IPS-20b (cell line): ENCODE results near the gene CLIC3.
"Not testable (repeated sequence)": the region's sequence is repeated elsewhere in the genome, so short reads cannot be mapped to it uniquely, and the experiment has no call there.

Experiments
- H3K27ac ChIP-seq: one replicate; pipeline ENCODE4 v1.5.1; 2013; ENCODE audit warnings: low read length
- H3K27me3 ChIP-seq: 2 replicates; pipeline ENCODE4 v1.6.1; 2013; ENCODE audit warnings: mild to moderate bottlenecking, low read length, inconsistent platforms; ENCODE audit not compliant: insufficient read depth
- H3K36me3 ChIP-seq: 2 replicates; pipeline ENCODE4 v1.6.1; 2013; ENCODE audit warnings: low read depth, mild to moderate bottlenecking, inconsistent platforms, low read length, moderate library complexity; ENCODE audit not compliant: insufficient read depth
- H3K4me1 ChIP-seq: 2 replicates; pipeline ENCODE4 v1.6.1; 2013; ENCODE audit warnings: mild to moderate bottlenecking, control low read depth, inconsistent platforms, low read length, moderate library complexity; ENCODE audit not compliant: insufficient read depth
- H3K4me3 ChIP-seq: 2 replicates; pipeline ENCODE4 v1.5.1; 2013; ENCODE audit warnings: mild to moderate bottlenecking, low read length, inconsistent platforms
- H3K9ac ChIP-seq: 2 replicates; pipeline ENCODE4 v1.6.1; 2013; ENCODE audit warnings: low read depth, mild to moderate bottlenecking, inconsistent platforms, low read length, moderate library complexity
- H3K9me3 ChIP-seq: 2 replicates; pipeline ENCODE4 v1.6.1; 2013; ENCODE audit warnings: mild to moderate bottlenecking, low read depth, low read length, inconsistent platforms; ENCODE audit not compliant: insufficient read depth

CLIC3 gene

GRCh38 chr9:137037035-137037434 lies 40.7 kb upstream of the CLIC3 start:
- no peak overlapping the region for H3K27ac ChIP-seq
- no peaks in the 10 kb centered on the region for H3K4me1 ChIP-seq
- H3K27me3 ChIP-seq, result peaks cover 8% of the 10 kb centered on the region; the same call in 1 of the 2 replicates
- no peaks in the 10 kb centered on the region for H3K9me3 ChIP-seq
- H3K4me3 ChIP-seq, result no peak overlapping the region
- H3K9ac ChIP-seq, result no peak overlapping the region
- no peaks in the 10 kb centered on the region for H3K36me3 ChIP-seq

- Histone ChIP-seq H3K9ac (no peak overlapping the region), H3K9me3 (no peaks in the 10 kb centered on the region), H3K27ac (no peak overlapping the region), H3K27me3 (peaks cover 8% of the 10 kb centered on the region; the same call in 1 of the 2 replicates), H3K36me3 (no peaks in the 10 kb centered on the region), H3K4me3 (no peak overlapping the region), H3K4me1 (no peaks in the 10 kb centered on the region)
These were observed 39.6 kb upstream of the CLIC3 start for GRCh38 chr9:137035937-137036336.

GRCh38 chr9:137035507-137035834 lies 39.1 kb upstream of the CLIC3 start:
- Histone ChIP-seq H3K27ac (no peak overlapping the region), H3K4me3 (no peak overlapping the region), H3K4me1 (no peaks in the 10 kb centered on the region), H3K27me3 (peaks cover 8% of the 10 kb centered on the region; the same call in 1 of the 2 replicates), H3K36me3 (no peaks in the 10 kb centered on the region), H3K9ac (no peak overlapping the region), H3K9me3 (no peaks in the 10 kb centered on the region)

- Histone ChIP-seq H3K4me3 (no peak overlapping the region), H3K9ac (no peak overlapping the region), H3K9me3 (no peaks in the 10 kb centered on the region), H3K4me1 (no peaks in the 10 kb centered on the region), H3K27ac (no peak overlapping the region), H3K36me3 (no peaks in the 10 kb centered on the region), H3K27me3 (peaks cover 8% of the 10 kb centered on the region; the same call in 1 of the 2 replicates)
These were observed 38.5 kb upstream of the CLIC3 start for GRCh38 chr9:137034709-137035506.

GRCh38 chr9:137034039-137034708 lies 37.8 kb upstream of the CLIC3 start:
- Histone ChIP-seq H3K27me3 (peaks cover 10% of the 10 kb centered on the region), H3K9me3 (no peaks in the 10 kb centered on the region), H3K4me1 (no peaks in the 10 kb centered on the region), H3K4me3 (no peak overlapping the region), H3K9ac (no peak overlapping the region), H3K36me3 (no peaks in the 10 kb centered on the region), H3K27ac (no peak overlapping the region)

GRCh38 chr9:137033481-137033880 lies 37.1 kb upstream of the CLIC3 start:
- H3K9me3 ChIP-seq, H3K36me3 ChIP-seq, H3K27ac ChIP-seq, H3K4me3 ChIP-seq, H3K9ac ChIP-seq, H3K4me1 ChIP-seq: not testable (repeated sequence)
- H3K27me3 ChIP-seq, result peaks cover 17% of the 10 kb centered on the region

- H3K9ac ChIP-seq, result no peak overlapping the region
- no peak overlapping the region for H3K27ac ChIP-seq
- H3K4me1 ChIP-seq, result no peaks in the 10 kb centered on the region
- peaks cover 19% of the 10 kb centered on the region for H3K27me3 ChIP-seq
- no peak overlapping the region for H3K4me3 ChIP-seq
- no peaks in the 10 kb centered on the region for H3K9me3 ChIP-seq
- H3K36me3 ChIP-seq, result no peaks in the 10 kb centered on the region
These were observed 36.5 kb upstream of the CLIC3 start for GRCh38 chr9:137032858-137033257.

GRCh38 chr9:137031904-137032640 lies 35.7 kb upstream of the CLIC3 start, which contains the start of gene FUT7:
Gene FUT7, minus strand, starts transcription at chr9:137032088. Its CDS starts 97 bp downstream, at chr9:137031991.
- Histone ChIP-seq H3K4me1 (no peaks in the 10 kb centered on the region), H3K4me3 (no peak within 1 kb of the TSS), H3K9me3 (no peaks in the 10 kb centered on the region), H3K36me3 (no peaks in the 10 kb centered on the region), H3K9ac (no peak within 1 kb of the TSS), H3K27me3 (peaks cover 25% of the 10 kb centered on the region), H3K27ac (no peak within 1 kb of the TSS)

- Histone ChIP-seq H3K4me1 (no peaks in the 10 kb centered on the region), H3K27me3 (peaks cover 33% of the 10 kb centered on the region), H3K27ac (no peak overlapping the region), H3K9me3 (no peaks in the 10 kb centered on the region), H3K4me3 (no peak overlapping the region), H3K9ac (no peak overlapping the region), H3K36me3 (no peaks in the 10 kb centered on the region)
These were observed 34.5 kb upstream of the CLIC3 start for GRCh38 chr9:137030538-137031527.

GRCh38 chr9:137030006-137030405 lies 33.6 kb upstream of the CLIC3 start:
- Histone ChIP-seq H3K9me3 (no peaks in the 10 kb centered on the region), H3K4me3 (no peak overlapping the region), H3K9ac (no peak overlapping the region), H3K4me1 (no peaks in the 10 kb centered on the region), H3K27ac (no peak overlapping the region), H3K36me3 (no peaks in the 10 kb centered on the region), H3K27me3 (peaks cover 32% of the 10 kb centered on the region)
